Uterus (tissue), 2 donors: ENCODE results near the gene AHSP.

Experiments
- POLR2A ChIP-seq, 2 donors: fragments of 450-650 bp; IDR thresholded peaks; one replicate each; pipeline ENCODE4 v1.6.1; 2016; ENCODE audit warnings: antibody characterized with exemption in 2 of 2, mild to moderate bottlenecking in 1 of 2, moderate library complexity in 1 of 2
- TF ChIP-seq, protein P1 (sequence below), 4 experiments: fragments of 200-600 bp in 2 of 4; fragments of 450-650 bp in 2 of 4; sonication (generic) in 2 of 4; IDR thresholded peaks; one replicate each; pipeline ENCODE4 v1.5.1; 2016 to 2019; ENCODE audit warnings: antibody characterized with exemption in 4 of 4, mild to moderate bottlenecking in 2 of 4, moderate library complexity in 1 of 4

DNA sequence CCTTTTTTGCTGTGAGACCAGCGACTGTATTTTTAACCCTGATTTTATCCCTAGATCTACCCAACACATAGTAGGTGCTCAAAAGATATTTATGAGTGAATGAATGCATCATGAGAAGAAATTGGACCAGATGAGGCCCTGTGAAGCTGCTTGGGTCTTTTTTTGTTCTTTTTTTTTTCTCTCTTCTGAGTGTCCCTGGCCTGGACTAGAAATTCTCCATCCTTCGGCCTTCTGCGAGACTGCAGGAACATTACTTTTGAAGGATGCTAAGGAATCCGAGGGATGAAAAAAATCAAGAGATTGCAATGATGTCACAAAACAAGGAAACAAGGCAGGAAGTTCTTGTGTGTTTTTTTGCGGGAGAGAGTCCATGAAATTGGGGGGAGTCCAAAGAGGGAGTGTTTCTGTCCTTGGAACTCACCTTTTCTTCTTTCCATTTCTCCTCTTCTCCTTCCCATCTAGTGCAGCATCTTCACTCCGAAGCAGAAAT, 18.9 kb upstream of the AHSP start:
- TF ChIP-seq, protein P1, sequence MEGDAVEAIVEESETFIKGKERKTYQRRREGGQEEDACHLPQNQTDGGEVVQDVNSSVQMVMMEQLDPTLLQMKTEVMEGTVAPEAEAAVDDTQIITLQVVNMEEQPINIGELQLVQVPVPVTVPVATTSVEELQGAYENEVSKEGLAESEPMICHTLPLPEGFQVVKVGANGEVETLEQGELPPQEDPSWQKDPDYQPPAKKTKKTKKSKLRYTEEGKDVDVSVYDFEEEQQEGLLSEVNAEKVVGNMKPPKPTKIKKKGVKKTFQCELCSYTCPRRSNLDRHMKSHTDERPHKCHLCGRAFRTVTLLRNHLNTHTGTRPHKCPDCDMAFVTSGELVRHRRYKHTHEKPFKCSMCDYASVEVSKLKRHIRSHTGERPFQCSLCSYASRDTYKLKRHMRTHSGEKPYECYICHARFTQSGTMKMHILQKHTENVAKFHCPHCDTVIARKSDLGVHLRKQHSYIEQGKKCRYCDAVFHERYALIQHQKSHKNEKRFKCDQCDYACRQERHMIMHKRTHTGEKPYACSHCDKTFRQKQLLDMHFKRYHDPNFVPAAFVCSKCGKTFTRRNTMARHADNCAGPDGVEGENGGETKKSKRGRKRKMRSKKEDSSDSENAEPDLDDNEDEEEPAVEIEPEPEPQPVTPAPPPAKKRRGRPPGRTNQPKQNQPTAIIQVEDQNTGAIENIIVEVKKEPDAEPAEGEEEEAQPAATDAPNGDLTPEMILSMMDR (IDR thresholded peaks at IDR 0.05) = no peak
- TF ChIP-seq POLR2A (IDR thresholded peaks at IDR 0.05) = no peak
